ENCODE data around the gene NGEF. TPM values are rescaled to one million over a fixed set of nuclear protein-coding genes. Genes with fewer than 3 reads are reported as not detected.

The NGEF gene
- total and polyA plus RNA-seq, 2 donors from 2014 or later = 4.8 to 5.3 TPM

DNA sequence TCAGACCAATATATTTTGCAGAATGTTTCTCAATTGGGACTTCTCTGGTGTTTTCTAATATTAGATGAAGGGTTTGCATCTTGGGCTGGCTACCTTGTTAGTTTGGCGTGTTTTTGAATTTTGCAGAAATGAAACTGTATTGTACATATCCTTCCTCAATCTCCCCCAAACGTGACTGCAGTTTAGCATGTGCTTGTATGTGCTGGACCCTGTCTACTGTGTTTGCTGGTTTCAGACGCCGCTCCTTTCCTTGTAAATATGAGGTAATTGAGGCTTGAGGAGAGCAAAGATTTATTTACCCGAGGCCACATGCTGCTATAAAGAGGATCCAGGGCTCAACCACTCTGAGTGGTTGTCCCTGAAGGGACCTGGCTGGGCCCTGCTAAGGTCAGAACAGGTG lies 57.2 kb downstream of the NGEF start:
- FAIRE-seq (no peak), DNase-seq (no peak)
- no peaks in the 10 kb centered on the region for H3K4me1 ChIP-seq (ENCODE audit: control insufficient read depth in 2 of 3, insufficient read depth in 2 of 3, low read depth in 1 of 3, low read length in 3 of 3)
- H3K36me3 ChIP-seq (ENCODE audit: control insufficient read depth in 2 of 3, insufficient read depth in 3 of 3, low read length in 3 of 3) = no peaks in the 10 kb centered on the region
- H3K9ac ChIP-seq (ENCODE audit: low read length in 3 of 3) = no peak overlapping the region
- H3K4me3 ChIP-seq (ENCODE audit: low read length in 3 of 3) = no peak overlapping the region
- no peaks in the 10 kb centered on the region for H3K9me3 ChIP-seq (ENCODE audit: control insufficient read depth in 2 of 3, insufficient read depth in 1 of 3, low read length in 3 of 3)
- TF ChIP-seq, protein P1, sequence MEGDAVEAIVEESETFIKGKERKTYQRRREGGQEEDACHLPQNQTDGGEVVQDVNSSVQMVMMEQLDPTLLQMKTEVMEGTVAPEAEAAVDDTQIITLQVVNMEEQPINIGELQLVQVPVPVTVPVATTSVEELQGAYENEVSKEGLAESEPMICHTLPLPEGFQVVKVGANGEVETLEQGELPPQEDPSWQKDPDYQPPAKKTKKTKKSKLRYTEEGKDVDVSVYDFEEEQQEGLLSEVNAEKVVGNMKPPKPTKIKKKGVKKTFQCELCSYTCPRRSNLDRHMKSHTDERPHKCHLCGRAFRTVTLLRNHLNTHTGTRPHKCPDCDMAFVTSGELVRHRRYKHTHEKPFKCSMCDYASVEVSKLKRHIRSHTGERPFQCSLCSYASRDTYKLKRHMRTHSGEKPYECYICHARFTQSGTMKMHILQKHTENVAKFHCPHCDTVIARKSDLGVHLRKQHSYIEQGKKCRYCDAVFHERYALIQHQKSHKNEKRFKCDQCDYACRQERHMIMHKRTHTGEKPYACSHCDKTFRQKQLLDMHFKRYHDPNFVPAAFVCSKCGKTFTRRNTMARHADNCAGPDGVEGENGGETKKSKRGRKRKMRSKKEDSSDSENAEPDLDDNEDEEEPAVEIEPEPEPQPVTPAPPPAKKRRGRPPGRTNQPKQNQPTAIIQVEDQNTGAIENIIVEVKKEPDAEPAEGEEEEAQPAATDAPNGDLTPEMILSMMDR (IDR thresholded peaks at IDR 0.05; ENCODE audit: borderline replicate concordance, extremely low read depth, insufficient read depth) = no peak
- no peak overlapping the region for H3K27ac ChIP-seq (ENCODE audit: low read depth in 2 of 2, low read length in 2 of 2)
- no peaks in the 10 kb centered on the region for H3K27me3 ChIP-seq (ENCODE audit: control insufficient read depth, insufficient read depth, low read length)
- intact Hi-C loops (cut with DNase I) = no loop called here

DNA sequence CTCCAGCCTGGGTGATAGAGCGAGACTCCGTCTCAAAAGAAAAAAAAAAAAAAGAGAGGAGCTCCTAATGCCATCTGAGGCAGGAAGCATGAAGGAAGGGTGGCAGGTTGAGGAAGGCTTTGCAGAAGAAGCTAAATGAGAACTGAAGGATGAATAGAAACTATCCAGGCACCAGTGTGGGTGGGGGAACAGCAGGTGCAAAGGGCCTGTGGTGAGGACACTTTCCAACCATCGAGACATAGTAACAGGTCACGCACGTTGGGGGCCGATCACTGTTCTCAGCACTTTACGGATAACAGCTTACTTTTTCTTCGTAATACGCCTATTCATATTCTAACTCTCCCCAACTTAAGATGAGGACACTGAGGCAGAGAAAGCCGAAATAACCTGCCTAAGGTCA lies 58.4 kb downstream of the NGEF start:
- Histone ChIP-seq H3K27ac (ENCODE audit: low read depth in 2 of 2, low read length in 2 of 2) (no peak overlapping the region), H3K27me3 (ENCODE audit: control insufficient read depth, insufficient read depth, low read length) (no peaks in the 10 kb centered on the region), H3K4me1 (ENCODE audit: control insufficient read depth in 2 of 3, insufficient read depth in 2 of 3, low read depth in 1 of 3, low read length in 3 of 3) (no peaks in the 10 kb centered on the region), H3K4me3 (ENCODE audit: low read length in 3 of 3) (no peak overlapping the region), H3K9me3 (ENCODE audit: control insufficient read depth in 2 of 3, insufficient read depth in 1 of 3, low read length in 3 of 3) (no peaks in the 10 kb centered on the region), H3K36me3 (ENCODE audit: control insufficient read depth in 2 of 3, insufficient read depth in 3 of 3, low read length in 3 of 3) (no peaks in the 10 kb centered on the region), H3K9ac (ENCODE audit: low read length in 3 of 3) (no peak overlapping the region)
- FAIRE-seq (no peak), DNase-seq (no peak)
- intact Hi-C loops (cut with DNase I) = no loop called here
- TF ChIP-seq, protein P1 (IDR thresholded peaks at IDR 0.05; ENCODE audit: borderline replicate concordance, extremely low read depth, insufficient read depth) = no peak

DNA sequence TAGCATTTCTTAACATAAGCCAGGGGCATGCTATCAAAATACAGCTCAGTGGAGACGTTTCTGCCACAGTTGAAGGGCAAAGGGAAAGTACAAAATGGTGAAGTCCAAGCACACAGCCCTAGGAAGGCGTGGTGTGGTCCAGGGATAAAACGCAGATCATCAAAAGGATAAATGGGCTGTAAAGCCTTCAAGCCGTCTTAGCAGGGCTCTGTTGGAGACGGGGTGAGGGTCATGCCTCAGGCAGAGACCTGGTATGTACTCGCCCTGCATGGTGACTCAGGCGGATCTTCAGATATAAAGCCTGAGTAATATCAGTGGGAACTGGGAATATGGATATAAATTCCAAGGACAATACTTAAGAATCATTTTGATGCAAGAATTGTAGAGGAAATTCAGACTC lies 61.2 kb downstream of the NGEF start:
- Histone ChIP-seq H3K4me1 (ENCODE audit: control insufficient read depth in 2 of 3, insufficient read depth in 2 of 3, low read depth in 1 of 3, low read length in 3 of 3) (no peaks in the 10 kb centered on the region), H3K4me3 (ENCODE audit: low read length in 3 of 3) (no peak overlapping the region), H3K27ac (ENCODE audit: low read depth in 2 of 2, low read length in 2 of 2) (no peak overlapping the region), H3K9ac (ENCODE audit: low read length in 3 of 3) (no peak overlapping the region), H3K27me3 (ENCODE audit: control insufficient read depth, insufficient read depth, low read length) (no peaks in the 10 kb centered on the region), H3K9me3 (ENCODE audit: control insufficient read depth in 2 of 3, insufficient read depth in 1 of 3, low read length in 3 of 3) (no peaks in the 10 kb centered on the region), H3K36me3 (ENCODE audit: control insufficient read depth in 2 of 3, insufficient read depth in 3 of 3, low read length in 3 of 3) (no peaks in the 10 kb centered on the region)
- DNase-seq (peak in 2 of 5 donors; percentile 29 to 35), FAIRE-seq (no peak)
- TF ChIP-seq, protein P1 (IDR thresholded peaks at IDR 0.05; ENCODE audit: borderline replicate concordance, extremely low read depth, insufficient read depth) = no peak
- intact Hi-C loops (cut with DNase I) = no loop called here

DNA sequence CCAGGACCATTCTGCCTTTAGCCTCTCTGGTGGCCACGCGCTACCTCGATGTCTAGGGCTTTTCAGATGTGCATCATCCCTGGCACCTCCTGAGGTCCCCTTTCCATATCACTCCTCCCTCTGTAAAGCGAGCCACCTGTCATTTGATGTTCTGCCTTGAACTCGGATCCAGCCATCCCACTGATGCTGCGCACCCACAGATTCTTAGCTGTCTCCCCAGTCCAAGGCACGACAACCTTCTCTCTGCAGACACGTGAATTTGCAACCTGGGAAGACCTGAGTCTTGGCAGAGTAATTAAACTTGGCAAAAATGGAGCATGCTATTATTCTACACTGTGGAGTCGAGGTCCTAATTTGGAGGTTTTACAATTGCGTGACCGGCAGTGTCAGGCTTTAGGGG lies 61.9 kb downstream of the NGEF start:
- Histone ChIP-seq H3K9me3 (ENCODE audit: control insufficient read depth in 2 of 3, insufficient read depth in 1 of 3, low read length in 3 of 3) (no peaks in the 10 kb centered on the region), H3K4me3 (ENCODE audit: low read length in 3 of 3) (no peak overlapping the region), H3K27ac (ENCODE audit: low read depth in 2 of 2, low read length in 2 of 2) (no peak overlapping the region), H3K27me3 (ENCODE audit: control insufficient read depth, insufficient read depth, low read length) (no peaks in the 10 kb centered on the region), H3K9ac (ENCODE audit: low read length in 3 of 3) (no peak overlapping the region), H3K36me3 (ENCODE audit: control insufficient read depth in 2 of 3, insufficient read depth in 3 of 3, low read length in 3 of 3) (no peaks in the 10 kb centered on the region), H3K4me1 (ENCODE audit: control insufficient read depth in 2 of 3, insufficient read depth in 2 of 3, low read depth in 1 of 3, low read length in 3 of 3) (no peaks in the 10 kb centered on the region)
- no peak for FAIRE-seq
- DNase-seq = no peak
- intact Hi-C loops (cut with DNase I) = no loop called here
- TF ChIP-seq, protein P1 (IDR thresholded peaks at IDR 0.05; ENCODE audit: borderline replicate concordance, extremely low read depth, insufficient read depth) = no peak
